GM12878 (cell line): Measurements from ENCODE around the gene RTP1. TPM values are rescaled to one million over a fixed set of nuclear protein-coding genes. Genes with fewer than 3 reads are reported as not detected.

Source experiments
- ATAC-seq: fragments of 200-7000 bp; cut with Tn5 transposase; 3 replicates; pipeline ENCODE4 v1.9.1; 2020; ENCODE audit warnings: mild to moderate bottlenecking, moderate library complexity
- BruUV-seq: library from RNA; stranded (reverse); fragments of 400-500 nt; replicated peaks from 2 replicates; lab custom pipeline; 2021; lab: Mats Ljungman, UMichigan
- CTCF ChIA-PET: fragments of 300-600 bp; sonication (Branson Sonifier 250); formaldehyde crosslinking; extraction: SDS; loops from one replicate; lab custom pipeline; 2021; ENCODE audit warnings: inconsistent platforms; lab: Yijun Ruan, JAX
- POLR2A ChIA-PET: fragments of 350-600 bp; formaldehyde crosslinking; extraction: SDS; loops from one replicate; lab custom pipeline; 2021; ENCODE audit warnings: inconsistent platforms; lab: Charles Lee
- RAD21 ChIA-PET: fragments of 300-600 bp; sonication (Branson Sonifier 250); formaldehyde crosslinking; loops from one replicate; lab custom pipeline; 2023; ENCODE audit warnings: antibody characterized with exemption; ENCODE audit not compliant: unreplicated experiment; lab: Charles Lee
- SMC1A ChIA-PET: fragments of 300-600 bp; sonication (Branson Sonifier 250); formaldehyde crosslinking; loops from one replicate; lab custom pipeline; 2023; ENCODE audit not compliant: unreplicated experiment, uncharacterized antibody; lab: Charles Lee
- DNase-seq: peaks from one replicate; pipeline ENCODE4 v3.0.0-alpha.2; 2011; ENCODE audit warnings: low read depth, low spot score
- FAIRE-seq: peaks from 3 replicates; lab custom pipeline; 2011; peaks lifted over from hg19 to GRCh38; lab: Jason Lieb, UNC
- H2AFZ ChIP-seq: 2 replicates; pipeline ENCODE4 v1.6.0; 2011; ENCODE audit warnings: low read depth, low read length, control low read depth; ENCODE audit not compliant: control insufficient read depth
- H3K27ac ChIP-seq: 2 replicates; pipeline ENCODE4 v1.5.1; 2011; ENCODE audit warnings: control low read depth; ENCODE audit not compliant: control insufficient read depth, insufficient read depth
- H3K27me3 ChIP-seq, 2 experiments: replicated peaks in 1 of 2; 2 replicates each; pipeline versions ENCODE4 v1.6.0 to v1.6.1; 2011; ENCODE audit warnings: low read length in 1 of 2; ENCODE audit not compliant: control insufficient read depth in 2 of 2, insufficient read depth in 2 of 2
- H3K36me3 ChIP-seq, 2 experiments: 2 replicates each; pipeline ENCODE4 v1.5.1; 2011; ENCODE audit warnings: low read length in 1 of 2; ENCODE audit not compliant: control insufficient read depth in 2 of 2, insufficient read depth in 2 of 2
- H3K4me1 ChIP-seq: 2 replicates; pipeline ENCODE4 v1.6.1; 2011; ENCODE audit warnings: mild to moderate bottlenecking, low read length, moderate library complexity, mixed read lengths; ENCODE audit not compliant: control insufficient read depth, insufficient read depth
- H3K4me2 ChIP-seq: 2 replicates; pipeline ENCODE4 v1.6.0; 2011; ENCODE audit warnings: control low read depth; ENCODE audit not compliant: control insufficient read depth, insufficient read depth
- H3K4me3 ChIP-seq: fragments of 200-600 bp; sonication (generic); 2 replicates; pipeline ENCODE4 v1.5.1; 2016
- H3K79me2 ChIP-seq: 2 replicates; pipeline ENCODE4 v1.6.0; 2011; ENCODE audit warnings: low read length; ENCODE audit not compliant: control insufficient read depth, insufficient read depth
- H3K9ac ChIP-seq: 2 replicates; pipeline ENCODE4 v1.8.0; 2011; ENCODE audit warnings: low read length, control low read depth, mixed read lengths; ENCODE audit not compliant: control insufficient read depth, insufficient read depth
- H3K9me3 ChIP-seq: replicated peaks from 3 replicates; pipeline ENCODE4 v1.5.1; 2011; ENCODE audit warnings: mild to moderate bottlenecking, low read length; ENCODE audit not compliant: control insufficient read depth, insufficient read depth
- H4K20me1 ChIP-seq: 2 replicates; pipeline ENCODE4 v1.6.0; 2011; ENCODE audit not compliant: control insufficient read depth, insufficient read depth
- CREM ChIP-seq: IDR thresholded peaks from 2 replicates; pipeline ENCODE4 v1.6.1; 2014; ENCODE audit warnings: antibody characterized with exemption, low read depth
- MEF2B ChIP-seq: fragments of 450-650 bp; IDR thresholded peaks from 2 replicates; pipeline ENCODE4 v1.6.1; 2018; ENCODE audit warnings: mild to moderate bottlenecking, moderate library complexity; ENCODE audit not compliant: partially characterized antibody, poor library complexity, severe bottlenecking
- NFXL1 ChIP-seq: fragments of 450-650 bp; IDR thresholded peaks from 2 replicates; pipeline ENCODE4 v1.6.1; 2017; ENCODE audit warnings: antibody characterized with exemption, mild to moderate bottlenecking, borderline replicate concordance
- NR2C2 ChIP-seq: IDR thresholded peaks from 2 replicates; pipeline ENCODE4 v1.6.1; 2011; ENCODE audit warnings: borderline replicate concordance, low read depth; ENCODE audit not compliant: control insufficient read depth, insufficient read length
- RAD21 ChIP-seq: IDR thresholded peaks from 2 replicates; pipeline ENCODE4 v1.6.1; 2011; ENCODE audit warnings: mild to moderate bottlenecking, low read depth, low read length, moderate library complexity; ENCODE audit not compliant: insufficient read depth
- SRF ChIP-seq, 2 experiments: IDR thresholded peaks; 2 replicates each; pipeline ENCODE4 v1.6.1; 2011; ENCODE audit warnings: low read depth in 2 of 2, low read length in 2 of 2, mild to moderate bottlenecking in 1 of 2, moderate library complexity in 1 of 2
- WGBS: methylation state at CpG from one replicate; pipeline ENCODE4 v1.1.6; 2016; ENCODE audit warnings: low lambda C conversion rate; ENCODE audit not compliant: insufficient replicate concordance, insufficient coverage; ENCODE audit errors: missing lambda C conversion rate; 5-methylcytosine and 5-hydroxymethylcytosine counted together
- in situ Hi-C: fragments of 300-500 bp; cut with MboI; formaldehyde crosslinking; loops from 9 replicates; pipeline ENCODE4 v1.14.3; 2018; ENCODE audit warnings: mixed read lengths
- intact Hi-C: fragments of 100-400 bp; cut with micrococcal nuclease; formaldehyde crosslinking; loops from one replicate; pipeline ENCODE4 v1.14.2; 2022; ENCODE audit not compliant: unreplicated experiment
- polyA plus RNA-seq, 11 experiments: library from polyadenylated mRNA; depleted of rRNA in 4 of 11; unstranded in 6 of 11; stranded (reverse) in 5 of 11; fragments of >200 nt; fragmentation: Nextera tagmentation in 4 of 11; fragmentation: Illumina TruSeq in 1 of 11; extraction: Ambion mirVana in 4 of 11; extraction: Trizol in 1 of 11; gene quantifications; 1 replicate in 1 of 11; 2 replicates in 10 of 11; pipeline versions ENCODE4 v1.2.1 to v1.2.3, GENCODE V29; 2011 to 2016; ENCODE audit warnings: inconsistent platforms in 2 of 11, missing spikeins in 2 of 11, low read depth in 1 of 11
- total RNA-seq, 4 experiments: library from RNA; depleted of rRNA in 3 of 4; stranded (reverse); fragments of >200 nt in 3 of 4; fragmentation: Illumina TruSeq in 1 of 4; extraction: Trizol in 1 of 4; gene quantifications; 2 replicates each; pipeline versions ENCODE4 v1.2.1 to v1.2.3, GENCODE V29; 2013 to 2021
- TF ChIP-seq, protein P1 (sequence below): fragments of 450-650 bp; formaldehyde crosslinking; IDR thresholded peaks from 2 replicates; pipeline ENCODE4 v1.4.0; 2022; ENCODE audit warnings: mild to moderate bottlenecking, moderate library complexity
- TF ChIP-seq, protein P2 (sequence below): IDR thresholded peaks from 2 replicates; pipeline ENCODE4 v1.6.1; 2012; ENCODE audit warnings: mild to moderate bottlenecking, low read depth, low read length
- TF ChIP-seq, protein P3 (sequence below): fragments of 450-650 bp; formaldehyde crosslinking; IDR thresholded peaks from 2 replicates; pipeline ENCODE4 v1.4.0; 2020; ENCODE audit warnings: mild to moderate bottlenecking, moderate library complexity

The RTP1 gene
- total and polyA plus RNA-seq, 10 of the 15 experiments (the other 5 are each of a cell fraction or from before 2014, with no cell fraction given) = not detected

DNA sequence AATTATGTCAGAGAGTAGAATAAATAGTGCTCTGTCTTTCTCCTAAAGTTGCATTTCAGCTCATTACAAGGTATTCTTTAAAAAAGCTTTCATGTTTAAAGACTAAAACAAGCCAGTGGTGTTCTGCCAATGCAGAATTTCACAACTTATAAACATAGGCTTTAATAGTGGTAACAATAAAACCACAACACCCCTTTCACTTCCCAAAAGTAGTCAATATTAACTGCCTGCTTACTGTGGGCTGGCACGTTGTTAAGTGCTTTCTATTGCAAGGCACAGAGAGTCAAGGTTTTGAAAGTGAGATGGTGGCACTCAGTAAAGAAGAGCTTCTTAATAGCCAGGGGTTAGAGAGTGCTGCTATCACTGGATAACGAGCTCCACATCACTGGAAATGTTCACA, 8.4 kb upstream of the RTP1 start (continued):
- TF ChIP-seq, protein P1, sequence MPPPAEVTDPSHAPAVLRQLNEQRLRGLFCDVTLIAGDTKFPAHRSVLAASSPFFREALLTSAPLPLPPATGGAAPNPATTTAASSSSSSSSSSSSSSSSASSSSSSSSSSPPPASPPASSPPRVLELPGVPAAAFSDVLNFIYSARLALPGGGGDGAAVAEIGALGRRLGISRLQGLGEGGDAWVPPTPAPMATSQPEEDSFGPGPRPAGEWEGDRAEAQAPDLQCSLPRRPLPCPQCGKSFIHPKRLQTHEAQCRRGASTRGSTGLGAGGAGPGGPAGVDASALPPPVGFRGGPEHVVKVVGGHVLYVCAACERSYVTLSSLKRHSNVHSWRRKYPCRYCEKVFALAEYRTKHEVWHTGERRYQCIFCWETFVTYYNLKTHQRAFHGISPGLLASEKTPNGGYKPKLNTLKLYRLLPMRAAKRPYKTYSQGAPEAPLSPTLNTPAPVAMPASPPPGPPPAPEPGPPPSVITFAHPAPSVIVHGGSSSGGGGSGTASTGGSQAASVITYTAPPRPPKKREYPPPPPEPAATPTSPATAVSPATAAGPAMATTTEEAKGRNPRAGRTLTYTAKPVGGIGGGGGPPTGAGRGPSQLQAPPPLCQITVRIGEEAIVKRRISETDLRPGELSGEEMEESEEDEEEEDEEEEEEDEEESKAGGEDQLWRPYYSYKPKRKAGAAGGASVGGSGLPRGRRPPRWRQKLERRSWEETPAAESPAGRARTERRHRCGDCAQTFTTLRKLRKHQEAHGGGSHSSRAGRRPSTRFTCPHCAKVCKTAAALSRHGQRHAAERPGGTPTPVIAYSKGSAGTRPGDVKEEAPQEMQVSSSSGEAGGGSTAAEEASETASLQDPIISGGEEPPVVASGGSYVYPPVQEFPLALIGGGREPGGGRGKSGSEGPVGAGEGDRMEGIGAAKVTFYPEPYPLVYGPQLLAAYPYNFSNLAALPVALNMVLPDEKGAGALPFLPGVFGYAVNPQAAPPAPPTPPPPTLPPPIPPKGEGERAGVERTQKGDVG (CRISPR knock-in tag) = no peak

DNA sequence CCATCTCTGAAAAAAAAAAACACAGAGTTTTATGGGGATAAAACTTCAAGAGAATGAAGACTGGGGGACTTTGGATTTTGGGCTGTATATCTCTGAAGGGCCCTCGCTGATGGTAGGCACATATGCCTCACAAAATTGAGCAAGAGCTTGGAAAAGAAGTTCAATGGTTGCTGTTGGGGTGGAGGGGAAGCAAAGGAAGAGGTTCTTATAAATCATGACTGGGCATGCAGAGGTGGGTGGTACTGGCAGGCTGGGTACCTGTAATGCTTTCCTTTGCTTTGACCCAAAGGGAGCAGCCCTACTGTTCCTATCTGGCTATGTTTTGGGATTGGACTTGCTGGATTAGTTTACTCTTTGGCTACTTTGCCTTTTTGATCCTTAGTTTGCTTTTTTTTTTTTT, 6.0 kb upstream of the RTP1 start:
- RAD21 ChIA-PET = no interaction called here
- Histone ChIP-seq H3K79me2 (no peaks in the 10 kb centered on the region), H3K4me1 (no peaks in the 10 kb centered on the region), H4K20me1 (no peaks in the 10 kb centered on the region), H3K27ac (no peak overlapping the region), H3K27me3 (no peaks in the 10 kb centered on the region; a peak in 1 of 4 replicates), H2AFZ (no peak overlapping the region), H3K9me3 (no peaks in the 10 kb centered on the region), H3K4me2 (no peak overlapping the region), H3K36me3 (no peaks in the 10 kb centered on the region), H3K9ac (no peak overlapping the region), H3K4me3 (no peak overlapping the region)
- WGBS = 0% methylated on average over 1 of the region's 1 CpG
- SMC1A ChIA-PET = no interaction called here
- in situ Hi-C loops = no loop called here
- POLR2A ChIA-PET = interaction anchor here (0.6 kb wide), 1 partner anchor 344 kb away, joined by 4 read pairs; no protein-coding TSS in a partner anchor
- FAIRE-seq (no peak), ATAC-seq (no peak), DNase-seq (no peak)
- CTCF ChIA-PET = interaction anchor here (0.6 to 1.0 kb wide), 3 partner anchors 26 to 52 kb away, joined by 3 to 4 read pairs (median 3); no protein-coding TSS in a partner anchor
- intact Hi-C loops = no loop called here
- no TSS peak for BruUV-seq
- TF ChIP-seq NR2C2 (no peak), NFXL1 (no peak), MEF2B (no peak), RAD21 (no peak), CREM (no peak), SRF (IDR thresholded peaks at IDR 0.05; ENCODE audit: low read depth in 2 of 2, low read length in 2 of 2) (no peak)
- TF ChIP-seq, protein P2, sequence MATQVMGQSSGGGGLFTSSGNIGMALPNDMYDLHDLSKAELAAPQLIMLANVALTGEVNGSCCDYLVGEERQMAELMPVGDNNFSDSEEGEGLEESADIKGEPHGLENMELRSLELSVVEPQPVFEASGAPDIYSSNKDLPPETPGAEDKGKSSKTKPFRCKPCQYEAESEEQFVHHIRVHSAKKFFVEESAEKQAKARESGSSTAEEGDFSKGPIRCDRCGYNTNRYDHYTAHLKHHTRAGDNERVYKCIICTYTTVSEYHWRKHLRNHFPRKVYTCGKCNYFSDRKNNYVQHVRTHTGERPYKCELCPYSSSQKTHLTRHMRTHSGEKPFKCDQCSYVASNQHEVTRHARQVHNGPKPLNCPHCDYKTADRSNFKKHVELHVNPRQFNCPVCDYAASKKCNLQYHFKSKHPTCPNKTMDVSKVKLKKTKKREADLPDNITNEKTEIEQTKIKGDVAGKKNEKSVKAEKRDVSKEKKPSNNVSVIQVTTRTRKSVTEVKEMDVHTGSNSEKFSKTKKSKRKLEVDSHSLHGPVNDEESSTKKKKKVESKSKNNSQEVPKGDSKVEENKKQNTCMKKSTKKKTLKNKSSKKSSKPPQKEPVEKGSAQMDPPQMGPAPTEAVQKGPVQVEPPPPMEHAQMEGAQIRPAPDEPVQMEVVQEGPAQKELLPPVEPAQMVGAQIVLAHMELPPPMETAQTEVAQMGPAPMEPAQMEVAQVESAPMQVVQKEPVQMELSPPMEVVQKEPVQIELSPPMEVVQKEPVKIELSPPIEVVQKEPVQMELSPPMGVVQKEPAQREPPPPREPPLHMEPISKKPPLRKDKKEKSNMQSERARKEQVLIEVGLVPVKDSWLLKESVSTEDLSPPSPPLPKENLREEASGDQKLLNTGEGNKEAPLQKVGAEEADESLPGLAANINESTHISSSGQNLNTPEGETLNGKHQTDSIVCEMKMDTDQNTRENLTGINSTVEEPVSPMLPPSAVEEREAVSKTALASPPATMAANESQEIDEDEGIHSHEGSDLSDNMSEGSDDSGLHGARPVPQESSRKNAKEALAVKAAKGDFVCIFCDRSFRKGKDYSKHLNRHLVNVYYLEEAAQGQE = no peak
- TF ChIP-seq, protein P3, sequence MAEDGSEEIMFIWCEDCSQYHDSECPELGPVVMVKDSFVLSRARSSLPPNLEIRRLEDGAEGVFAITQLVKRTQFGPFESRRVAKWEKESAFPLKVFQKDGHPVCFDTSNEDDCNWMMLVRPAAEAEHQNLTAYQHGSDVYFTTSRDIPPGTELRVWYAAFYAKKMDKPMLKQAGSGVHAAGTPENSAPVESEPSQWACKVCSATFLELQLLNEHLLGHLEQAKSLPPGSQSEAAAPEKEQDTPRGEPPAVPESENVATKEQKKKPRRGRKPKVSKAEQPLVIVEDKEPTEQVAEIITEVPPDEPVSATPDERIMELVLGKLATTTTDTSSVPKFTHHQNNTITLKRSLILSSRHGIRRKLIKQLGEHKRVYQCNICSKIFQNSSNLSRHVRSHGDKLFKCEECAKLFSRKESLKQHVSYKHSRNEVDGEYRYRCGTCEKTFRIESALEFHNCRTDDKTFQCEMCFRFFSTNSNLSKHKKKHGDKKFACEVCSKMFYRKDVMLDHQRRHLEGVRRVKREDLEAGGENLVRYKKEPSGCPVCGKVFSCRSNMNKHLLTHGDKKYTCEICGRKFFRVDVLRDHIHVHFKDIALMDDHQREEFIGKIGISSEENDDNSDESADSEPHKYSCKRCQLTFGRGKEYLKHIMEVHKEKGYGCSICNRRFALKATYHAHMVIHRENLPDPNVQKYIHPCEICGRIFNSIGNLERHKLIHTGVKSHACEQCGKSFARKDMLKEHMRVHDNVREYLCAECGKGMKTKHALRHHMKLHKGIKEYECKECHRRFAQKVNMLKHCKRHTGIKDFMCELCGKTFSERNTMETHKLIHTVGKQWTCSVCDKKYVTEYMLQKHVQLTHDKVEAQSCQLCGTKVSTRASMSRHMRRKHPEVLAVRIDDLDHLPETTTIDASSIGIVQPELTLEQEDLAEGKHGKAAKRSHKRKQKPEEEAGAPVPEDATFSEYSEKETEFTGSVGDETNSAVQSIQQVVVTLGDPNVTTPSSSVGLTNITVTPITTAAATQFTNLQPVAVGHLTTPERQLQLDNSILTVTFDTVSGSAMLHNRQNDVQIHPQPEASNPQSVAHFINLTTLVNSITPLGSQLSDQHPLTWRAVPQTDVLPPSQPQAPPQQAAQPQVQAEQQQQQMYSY (CRISPR knock-in tag) = no peak
